AG20443 (cell line): Measurements from ENCODE around the gene DNAAF5.
"Not testable (repeated sequence)": the region's sequence is repeated elsewhere in the genome, so short reads cannot be mapped to it uniquely, and the experiment has no call there.

ENCODE experiments used
- DNase-seq: peaks from one replicate; pipeline ENCODE4 v3.0.0; 2012; ENCODE audit warnings: low spot score, mixed read lengths

Gene DNAAF5

DNA sequence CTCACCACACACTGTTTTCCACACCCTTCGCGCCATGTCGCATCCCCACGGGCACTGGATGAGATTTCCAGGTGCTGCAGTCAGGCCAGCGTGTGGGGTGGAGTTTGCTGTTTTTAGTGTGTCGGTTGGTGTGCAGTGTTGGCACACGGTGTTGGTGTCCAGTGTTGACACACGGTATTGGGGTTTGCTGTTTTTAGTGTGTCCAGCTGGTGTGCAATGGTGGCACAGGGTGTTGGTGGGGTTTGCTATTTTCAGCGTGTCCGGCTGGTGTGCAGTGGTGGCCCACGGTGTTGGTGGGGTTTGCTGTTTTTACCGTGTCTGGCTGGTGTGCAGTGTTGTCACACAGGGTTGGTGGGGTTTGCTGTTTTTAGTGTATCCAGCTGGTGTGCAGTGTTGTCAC is 20.7 kb downstream of the DNAAF5 start:
- DNase-seq, result no peak

DNA sequence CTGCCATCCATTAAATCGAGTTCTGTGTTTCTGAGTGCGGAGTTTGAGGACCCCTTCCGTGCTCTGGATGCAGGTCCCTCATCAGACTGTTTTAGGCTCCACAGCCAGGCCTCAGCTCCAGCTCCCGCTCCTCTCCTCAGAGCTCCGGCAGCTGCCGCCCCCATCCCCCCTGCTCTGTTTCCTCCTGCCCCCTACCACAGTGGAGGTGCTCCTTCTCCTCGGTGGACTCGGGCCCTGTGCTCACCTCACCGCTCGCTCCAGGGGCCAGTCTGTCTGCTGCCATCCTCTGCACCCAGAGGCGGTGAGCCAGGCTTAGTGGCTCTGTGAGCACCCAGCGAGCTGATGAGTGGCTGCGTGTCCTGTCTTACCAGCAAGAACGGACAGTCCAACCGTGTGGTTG is 21.9 kb downstream of the DNAAF5 start:
- no peak for DNase-seq

DNA sequence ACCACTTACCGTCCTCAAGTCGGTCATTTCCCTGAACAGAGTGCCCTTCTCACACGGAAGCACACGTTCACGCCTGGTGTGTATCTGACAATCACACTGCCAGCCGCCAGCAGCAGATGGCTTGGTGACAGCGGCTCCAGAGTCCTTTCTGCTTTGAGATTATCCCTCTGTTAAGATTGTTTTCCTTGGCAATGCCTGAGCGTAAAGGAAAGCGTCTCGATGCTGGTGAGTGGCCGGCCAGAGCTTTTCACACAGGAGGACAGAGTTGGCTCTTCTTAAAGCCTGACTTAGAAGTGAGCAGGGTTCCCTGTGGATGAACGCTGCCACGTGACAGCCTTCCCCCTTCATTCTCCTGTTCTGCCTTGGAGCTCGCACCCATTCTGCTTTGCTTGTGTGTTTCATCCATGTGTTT is 22.6 kb downstream of the DNAAF5 start:
- DNase-seq, result no peak

DNA sequence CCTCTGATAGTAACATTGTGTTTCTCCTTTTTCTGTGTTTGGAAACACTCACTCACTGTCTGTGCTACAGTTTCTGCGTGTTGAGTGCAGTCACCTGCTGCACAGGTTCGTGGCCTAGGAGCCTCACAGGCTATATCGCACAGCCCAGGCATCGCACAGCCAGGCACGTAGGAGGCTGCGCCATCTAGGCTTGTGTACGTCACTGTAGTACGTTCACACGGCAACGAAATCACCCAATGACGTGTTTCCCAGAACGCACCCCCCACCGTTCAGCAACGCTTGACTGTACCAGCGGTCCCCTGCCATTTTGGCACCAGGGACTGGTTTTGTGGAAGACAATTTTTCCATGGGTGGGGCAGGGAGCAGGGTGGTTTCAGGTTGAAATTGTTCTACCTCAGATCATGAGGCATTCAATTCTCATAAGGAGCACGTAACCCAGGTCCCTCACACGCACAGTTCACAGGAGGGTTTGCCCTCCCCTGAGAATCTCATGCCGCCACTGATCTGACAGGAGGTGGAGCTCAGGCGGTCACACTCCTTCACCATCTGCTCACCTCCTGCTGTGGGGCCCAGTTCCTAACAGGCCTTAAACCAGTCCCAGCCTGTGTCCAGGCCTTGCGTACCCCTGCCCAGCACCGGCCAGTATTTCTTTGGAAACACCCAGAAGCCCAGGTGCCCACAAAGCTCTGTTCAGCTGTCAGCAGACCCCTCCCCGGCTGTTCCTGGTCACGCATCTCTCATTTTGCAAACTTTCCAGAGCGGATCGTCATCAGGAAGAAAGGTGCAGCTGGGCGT is 23.8 kb downstream of the DNAAF5 start:
- no peak for DNase-seq

DNA sequence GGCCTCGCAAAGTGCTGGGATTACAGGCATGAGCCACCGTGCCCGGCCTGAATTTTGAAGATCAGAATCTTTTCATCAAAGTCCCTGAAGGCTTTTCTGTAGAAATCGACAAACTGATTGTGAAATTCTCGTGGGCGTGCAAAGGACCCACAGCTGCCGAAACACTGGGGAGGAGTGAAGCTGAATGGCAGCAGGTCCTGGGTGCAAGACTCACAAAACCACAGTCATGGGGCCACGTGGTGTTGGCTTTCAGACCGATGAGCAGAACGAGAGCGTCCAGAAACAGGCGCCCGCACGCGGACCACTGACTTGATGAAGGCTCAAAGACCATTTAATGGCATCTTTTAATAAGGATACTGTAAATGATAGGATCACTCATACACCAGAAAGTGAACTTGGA is 25.3 kb downstream of the DNAAF5 start:
- no peak for DNase-seq

DNA sequence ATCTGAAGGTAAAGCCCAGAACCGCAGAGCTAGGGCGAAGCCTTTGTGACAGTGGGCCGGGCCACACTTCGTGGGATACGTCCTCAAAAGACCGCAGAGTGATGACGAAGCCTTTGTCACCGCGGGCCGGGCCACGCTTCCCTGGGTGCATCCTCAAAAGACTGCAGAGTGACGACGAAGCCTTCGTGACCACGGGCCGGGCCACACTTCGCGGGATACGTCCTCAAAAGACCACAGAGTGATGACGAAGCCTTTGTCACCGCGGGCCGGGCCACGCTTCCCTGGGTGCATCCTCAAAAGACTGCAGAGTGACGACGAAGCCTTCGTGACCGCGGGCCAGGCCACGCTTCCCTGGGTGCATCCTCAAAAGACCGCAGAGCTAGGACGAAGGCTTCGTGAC is 25.8 kb downstream of the DNAAF5 start:
- not testable (repeated sequence) for DNase-seq

DNA sequence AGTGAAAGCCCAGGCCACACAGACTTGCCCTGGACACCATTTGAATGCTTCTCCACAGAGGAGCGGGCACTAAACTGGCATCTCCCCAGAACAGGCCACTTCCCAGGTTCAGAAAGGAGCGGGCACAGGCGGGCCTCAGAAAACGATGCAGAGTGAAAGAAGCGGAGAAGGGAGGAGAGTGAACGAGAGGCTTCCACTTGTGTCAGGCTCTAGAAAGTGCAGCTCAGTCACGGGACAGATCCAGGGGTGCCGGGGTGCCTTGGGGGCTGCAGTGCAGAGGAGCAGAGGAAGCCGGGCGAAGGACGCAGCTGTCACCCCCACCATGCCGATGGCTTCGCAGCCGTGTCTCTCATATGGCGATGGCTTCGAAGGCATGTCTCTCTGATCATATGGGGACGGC is 26.7 kb downstream of the DNAAF5 start:
- no peak for DNase-seq

DNA sequence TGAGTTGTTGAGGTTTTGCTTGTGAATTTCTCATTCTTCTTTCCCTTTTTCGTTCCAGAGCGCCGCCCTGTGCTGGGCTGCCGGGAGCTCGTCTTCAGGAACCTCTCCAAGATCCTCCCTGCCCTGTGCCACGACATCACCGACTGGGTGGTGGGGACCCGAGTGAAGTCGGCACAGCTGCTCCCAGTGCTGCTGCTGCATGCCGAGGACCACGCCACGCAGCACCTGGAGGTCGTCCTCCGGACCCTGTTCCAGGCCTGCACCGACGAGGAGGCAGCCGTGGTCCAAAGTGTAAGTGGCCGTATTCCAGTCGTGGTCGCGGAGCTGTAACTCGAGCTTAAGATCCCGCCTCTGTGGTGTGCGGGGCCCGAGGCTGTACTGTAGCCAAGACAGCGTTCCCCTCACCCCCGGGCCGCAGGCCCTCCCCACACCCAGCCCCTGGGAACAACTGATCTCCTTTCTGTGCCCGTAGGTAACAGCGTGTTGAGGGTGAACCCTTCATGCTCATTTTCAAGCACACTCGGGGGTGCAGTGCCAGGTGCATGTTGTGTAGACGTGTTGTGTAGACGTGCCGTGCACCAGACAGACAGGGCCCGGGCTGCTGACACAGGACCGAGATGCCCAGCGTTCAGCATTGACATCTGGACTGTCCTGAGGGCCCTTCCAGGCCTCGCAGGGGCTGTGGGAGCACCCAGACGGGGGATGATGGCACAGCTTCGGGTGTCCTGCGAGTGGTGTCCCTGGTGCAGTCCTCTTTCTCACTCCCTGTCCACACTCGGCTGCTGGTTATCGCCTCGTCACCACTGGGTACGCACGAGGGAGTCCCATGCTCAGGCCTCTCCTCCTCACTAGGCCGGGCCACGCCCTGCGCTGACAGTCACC is 28.3 kb downstream of the DNAAF5 start:
- DNase-seq, result no peak

DNA sequence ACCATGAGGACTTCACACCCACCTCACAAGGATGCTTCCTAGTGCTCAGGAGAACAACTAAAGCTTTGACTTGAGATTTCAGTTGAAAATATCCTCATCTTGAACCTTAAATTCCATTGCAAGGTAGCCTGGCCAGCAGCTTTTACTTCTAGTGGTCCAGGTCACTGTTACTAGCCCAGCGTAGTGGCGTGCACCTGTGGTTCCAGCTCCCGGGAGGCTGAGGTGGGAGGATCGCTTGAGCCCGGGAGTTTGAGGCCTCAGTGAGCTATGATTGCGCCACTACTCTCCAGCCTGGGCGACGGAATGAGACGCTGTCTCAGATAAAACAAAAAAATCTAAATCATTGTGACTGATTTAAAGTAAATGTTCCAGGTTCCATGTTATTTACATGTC is 28.9 kb downstream of the DNAAF5 start:
- no peak for DNase-seq

DNA sequence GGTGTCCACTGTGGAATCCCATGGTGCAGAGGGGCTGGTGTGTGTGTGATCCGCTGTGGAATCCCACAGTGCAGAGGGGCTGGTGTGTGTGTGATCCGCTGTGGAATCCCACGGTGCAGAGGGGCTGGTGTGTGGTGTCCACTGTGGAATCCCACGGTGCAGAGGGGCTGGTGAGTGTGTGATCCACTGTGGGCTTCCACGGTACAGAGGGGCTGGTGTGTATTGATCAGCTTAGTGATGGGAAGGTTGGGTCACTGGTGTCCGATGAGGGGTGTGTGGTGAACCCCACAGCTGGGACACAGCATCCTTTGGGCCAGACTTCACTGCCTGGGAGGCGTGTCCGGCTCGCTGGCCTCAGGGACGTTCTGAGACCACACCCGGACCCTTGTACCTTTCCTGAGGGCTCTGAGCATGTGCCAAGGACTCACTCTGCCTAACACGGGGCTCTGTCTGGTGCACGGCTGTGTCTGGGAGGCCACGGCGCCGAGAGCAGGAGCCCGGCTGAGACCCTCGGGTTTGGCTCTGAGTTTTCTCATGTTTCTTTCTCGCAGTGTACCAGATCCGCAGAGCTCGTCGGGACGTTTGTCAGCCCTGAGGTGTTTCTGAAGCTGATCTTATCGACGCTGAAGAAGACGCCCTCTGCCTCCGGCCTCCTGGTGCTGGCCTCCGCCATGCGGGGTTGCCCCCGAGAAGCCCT is 29.9 kb downstream of the DNAAF5 start:
- DNase-seq, result no peak

DNA sequence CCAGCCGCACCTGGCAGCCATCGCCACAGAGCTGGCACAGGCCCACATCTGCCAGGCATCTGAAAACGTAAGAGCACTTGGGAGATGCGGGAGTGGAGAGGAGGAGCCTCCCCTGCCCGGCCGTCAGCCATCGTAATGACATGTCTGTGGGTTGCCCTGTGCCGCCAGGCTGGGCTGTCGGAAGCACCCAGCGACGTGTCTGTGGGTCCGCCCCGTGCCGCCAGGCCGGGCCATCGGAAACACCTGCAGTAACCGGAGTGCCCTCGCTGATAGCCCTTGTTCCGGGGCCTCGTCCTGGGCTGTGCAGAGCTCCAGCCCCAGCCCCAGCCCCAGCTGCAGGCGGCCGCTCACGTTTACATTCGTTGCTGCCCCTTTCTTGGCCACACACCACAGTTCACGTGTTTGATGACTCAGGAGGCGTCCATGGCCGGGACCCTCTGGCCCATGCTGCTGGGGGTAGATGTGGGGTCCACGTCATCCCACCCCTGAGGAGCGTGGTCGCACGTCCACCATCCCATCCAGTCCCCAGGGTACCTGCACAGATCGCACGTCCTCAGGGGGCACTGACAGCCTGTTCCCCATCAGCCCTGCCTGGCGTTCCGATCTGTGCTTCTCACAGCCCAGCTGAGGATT is 30.5 kb downstream of the DNAAF5 start:
- no peak for DNase-seq

DNA sequence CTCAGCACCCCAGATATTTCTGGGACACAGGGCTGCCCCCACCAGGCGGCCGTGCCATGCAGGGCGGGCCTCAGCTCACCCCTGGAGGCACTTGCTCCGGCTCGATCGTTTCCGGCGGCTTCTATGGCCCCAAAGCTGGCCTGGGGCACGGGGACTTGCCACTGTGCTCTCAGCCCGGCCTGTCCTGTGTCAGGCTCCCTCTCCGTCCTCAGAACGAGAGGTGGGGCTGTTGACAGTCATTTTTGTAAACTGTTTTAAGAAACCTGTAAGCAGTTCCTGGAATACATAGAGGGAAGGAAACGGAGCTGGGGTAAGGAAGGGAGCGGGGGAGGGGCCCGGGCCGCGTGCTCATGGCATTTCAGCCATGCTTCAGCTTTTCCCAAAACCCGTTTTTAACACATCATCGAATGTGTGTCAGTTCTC is 31.3 kb downstream of the DNAAF5 start:
- DNase-seq, result no peak

DNA sequence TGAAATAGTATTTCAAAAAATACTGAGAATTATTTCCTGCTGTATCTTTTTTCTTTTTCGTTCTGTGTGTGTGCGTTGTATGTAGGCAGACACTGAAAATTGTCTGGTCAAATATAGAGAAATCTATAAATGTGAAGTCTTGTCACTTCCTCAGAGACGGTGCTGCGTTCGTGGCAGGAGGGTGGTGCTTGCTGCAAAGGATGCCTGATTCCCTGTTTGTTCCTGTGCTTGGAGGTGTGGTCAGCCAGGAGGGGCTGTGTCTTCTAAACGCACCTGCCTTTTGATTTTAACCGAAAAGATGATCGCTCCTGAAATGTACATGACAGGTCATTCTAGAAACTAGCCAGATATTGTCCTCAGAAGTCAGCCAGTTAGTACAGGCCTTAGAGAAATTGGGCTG is 33.1 kb downstream of the DNAAF5 start:
- DNase-seq, result no peak

DNA sequence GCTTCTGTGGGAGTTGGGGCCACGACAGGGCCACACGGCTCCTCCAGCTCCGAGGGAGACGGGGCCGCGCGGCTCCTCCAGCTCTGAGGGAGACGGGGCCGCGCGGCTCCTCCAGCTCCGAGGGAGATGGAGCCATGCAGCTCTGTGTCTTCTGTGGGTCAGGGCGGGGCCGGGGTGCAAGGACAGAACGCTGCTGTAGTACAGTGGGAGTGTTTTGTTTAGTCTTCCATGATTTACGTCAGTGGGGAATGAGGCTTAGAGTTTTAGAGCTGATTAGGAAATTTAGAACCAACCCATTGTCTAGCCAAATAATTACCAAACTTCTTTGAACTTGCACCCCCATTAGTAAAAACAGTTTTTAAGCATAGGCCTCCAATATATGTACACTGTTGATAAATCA is 33.5 kb downstream of the DNAAF5 start:
- DNase-seq, result no peak

DNA sequence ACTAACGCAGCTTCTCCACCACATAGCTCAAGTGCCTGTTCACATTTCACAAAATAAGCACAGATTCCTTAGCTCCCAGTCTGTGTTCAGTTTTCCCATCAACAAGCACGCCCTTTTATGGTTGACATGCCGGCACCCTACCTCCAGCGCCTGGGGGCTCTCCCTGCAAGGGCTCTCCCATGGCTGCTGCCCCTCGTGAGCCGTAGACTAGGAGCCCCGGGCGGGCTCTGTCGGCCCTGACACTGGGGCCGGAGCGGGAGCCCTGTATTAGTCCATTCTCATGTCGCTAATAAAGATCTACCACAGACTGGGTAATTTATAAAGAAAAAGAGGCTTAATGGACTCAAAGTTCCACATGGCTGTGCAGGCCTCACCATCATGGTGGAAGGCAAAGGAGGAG is 34.6 kb downstream of the DNAAF5 start:
- no peak for DNase-seq

DNA sequence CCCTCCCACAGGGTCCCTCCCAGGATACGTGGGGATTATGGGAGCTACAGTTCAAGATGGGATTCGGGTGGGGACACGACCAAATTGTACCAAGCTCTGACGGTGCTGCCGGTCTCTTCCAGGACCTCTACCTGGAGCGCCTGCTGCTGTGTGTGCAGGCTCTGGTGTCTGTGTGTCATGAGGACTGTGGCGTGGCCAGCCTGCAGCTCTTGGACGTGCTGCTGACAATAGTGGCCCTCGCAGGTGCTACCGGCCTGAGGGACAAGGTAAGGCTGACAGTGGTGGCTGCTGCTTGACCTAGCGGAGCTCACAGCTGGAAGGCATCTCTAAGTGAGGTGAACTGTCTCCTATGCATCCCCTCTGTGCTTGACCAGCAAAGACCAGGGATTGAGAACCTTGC is 35.1 kb downstream of the DNAAF5 start:
- no peak for DNase-seq

DNA sequence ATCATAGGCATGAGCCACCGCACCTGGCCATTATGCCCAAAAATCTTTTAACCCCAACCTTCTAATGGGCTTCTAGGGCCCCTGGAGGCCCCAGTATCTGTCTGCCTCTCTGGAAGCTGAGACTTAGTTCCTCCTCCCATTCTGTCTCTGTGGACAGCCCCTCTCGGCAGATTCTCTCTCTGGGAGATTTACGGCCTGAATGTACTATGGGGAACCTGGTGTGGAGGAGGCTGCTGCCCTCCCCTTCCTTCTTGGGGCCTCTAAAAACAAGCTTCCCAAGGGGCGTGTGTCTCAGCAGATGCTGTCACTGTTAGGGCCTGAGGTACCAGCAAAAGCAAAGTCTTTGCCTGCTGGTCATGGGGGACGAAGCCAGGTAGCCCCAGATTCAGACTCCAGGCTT is 36.4 kb downstream of the DNAAF5 start:
- no peak for DNase-seq

DNA sequence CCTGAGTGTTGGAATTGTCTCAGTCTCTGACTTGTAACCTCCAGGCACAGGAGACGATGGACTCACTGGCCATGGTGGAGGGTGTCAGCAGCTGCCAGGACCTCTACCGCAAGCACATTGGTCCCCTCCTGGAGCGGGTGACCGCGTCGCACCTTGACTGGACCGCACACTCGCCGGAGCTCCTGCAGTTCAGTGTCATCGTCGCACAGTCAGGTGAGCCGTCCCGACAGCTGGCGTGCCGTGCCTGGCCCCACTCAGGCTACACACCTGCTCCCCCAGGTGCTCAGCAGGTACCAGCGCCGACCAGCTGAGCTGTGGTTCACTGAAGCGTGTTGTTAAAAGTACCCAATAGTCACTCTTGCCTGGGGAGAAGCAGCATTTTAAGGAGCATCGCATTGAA is 37.3 kb downstream of the DNAAF5 start:
- DNase-seq, result no peak

DNA sequence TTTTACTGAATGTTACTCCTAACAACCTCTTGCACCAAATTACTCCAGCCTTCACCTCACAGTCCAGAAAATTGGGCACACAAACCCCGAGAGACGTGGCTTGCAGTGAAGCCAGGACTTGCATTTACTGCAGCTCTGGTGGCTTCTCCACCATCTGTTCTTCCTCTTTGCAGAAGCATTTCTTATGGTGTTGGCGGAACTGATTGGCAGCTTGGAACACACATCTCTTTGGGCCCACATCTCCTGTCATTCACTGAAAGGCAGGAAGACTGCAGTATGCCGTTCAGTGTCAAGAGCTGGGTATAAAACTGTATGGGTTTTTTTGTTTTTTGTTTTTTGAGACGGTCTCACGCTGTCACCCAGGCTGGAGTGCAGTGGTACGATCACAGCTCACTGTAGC is 38.9 kb downstream of the DNAAF5 start:
- DNase-seq, result no peak

DNA sequence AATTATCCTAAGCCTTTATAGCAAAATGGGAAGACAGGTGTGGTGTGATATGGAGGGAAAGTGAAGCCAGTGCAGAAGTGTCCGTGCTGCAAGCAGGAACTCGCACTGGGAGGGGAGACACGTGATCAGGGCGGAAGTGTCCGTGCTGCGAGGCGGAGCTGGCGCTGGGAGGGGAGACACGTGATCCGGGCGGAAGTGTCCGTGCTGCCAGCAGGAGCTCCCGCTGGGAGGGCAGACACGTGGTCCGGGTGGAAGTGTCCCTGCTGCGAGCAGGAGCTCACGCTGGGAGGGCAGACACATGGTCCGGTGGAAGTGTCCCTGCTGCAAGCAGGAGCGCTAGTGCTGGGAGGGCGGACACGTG is 41.1 kb downstream of the DNAAF5 start:
- DNase-seq, result no peak

DNA sequence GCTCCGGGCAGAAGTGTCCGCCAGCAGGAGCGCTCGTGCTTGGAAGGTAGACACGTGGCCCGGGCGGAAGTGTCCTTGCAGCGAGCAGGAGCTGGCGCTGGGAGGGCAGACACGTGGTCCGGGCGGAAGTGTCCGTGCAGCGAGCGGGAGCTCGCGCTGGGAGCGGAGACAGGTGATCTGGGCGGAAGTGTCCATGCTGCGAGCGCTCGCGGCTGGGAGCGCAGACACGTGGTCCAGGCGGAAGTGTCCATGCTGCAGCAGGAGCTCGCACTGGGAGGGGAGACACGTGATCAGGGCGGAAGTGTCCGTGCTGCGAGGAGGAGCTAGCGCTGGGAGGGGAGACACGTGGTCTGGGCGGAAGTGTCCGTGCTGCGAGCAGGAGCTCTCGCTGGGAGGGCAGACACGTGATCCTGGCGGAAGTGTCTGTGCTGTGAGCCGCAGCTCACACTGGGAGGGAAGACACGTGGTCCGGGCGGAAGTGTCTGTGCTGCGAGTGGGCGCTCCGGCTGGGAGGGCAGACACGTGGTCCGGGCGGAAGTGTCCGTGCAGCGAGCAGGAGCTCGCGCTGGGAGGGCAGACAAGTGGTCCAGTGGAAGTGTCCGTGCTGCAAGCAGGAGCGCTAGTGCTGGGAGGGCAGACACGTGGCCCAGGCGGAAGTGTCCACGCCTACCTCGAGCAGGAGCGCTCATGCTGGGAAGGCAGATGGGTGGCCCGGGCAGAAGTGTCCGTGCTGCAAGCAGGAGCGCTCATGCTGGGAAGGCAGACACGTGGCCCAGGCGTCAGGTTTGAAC is 41.6 kb downstream of the DNAAF5 start:
- DNase-seq, result no peak
